NCI-H446 treated with DMSO at 0.1 percent for 48 hours (cell line): ENCODE results near the gene VAC14.
"Not testable (repeated sequence)": the region's sequence is repeated elsewhere in the genome, so short reads cannot be mapped to it uniquely, and the experiment has no call there.

Source experiments
- DNase-seq: peaks from one replicate; lab custom pipeline; 2025; lab: John Stamatoyannopoulos, UW

VAC14 gene

DNA sequence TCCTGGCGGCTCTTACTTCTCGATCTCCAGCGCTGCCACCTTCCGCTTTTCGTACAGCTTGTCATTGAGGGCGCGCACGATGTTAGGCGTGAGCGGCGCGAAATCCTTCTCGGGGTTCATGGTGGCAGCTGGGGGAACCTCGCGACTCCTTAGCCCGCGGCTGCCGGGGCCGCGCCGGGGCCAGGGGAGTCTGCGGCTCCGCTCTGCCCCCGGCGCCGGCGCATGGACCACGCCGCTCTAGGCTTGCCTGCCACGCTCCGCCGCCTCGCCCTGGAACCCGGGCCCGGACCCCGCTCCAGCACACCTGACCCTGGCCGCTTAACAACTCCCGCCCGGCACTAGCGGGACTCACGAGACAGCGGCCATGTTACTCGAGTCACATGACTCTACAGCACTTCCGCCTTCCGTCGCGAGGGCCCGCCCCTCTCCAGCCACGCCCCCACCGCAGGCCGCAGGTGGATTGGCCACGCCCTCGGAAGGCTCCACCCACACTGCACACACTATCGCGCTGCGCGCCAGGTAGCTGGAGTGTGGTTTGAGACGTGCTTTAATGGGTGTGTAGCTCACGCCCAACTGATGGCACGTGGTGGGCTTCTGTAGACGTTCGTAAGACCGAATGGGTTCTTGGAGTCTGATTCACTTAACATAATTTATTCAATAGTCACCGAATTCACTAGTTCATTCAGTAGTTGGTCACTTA lies at the start of gene VAC14:
Gene VAC14 (minus strand): TSS at position 378 of the 700 bp plus-strand sequence. CDS start 258 bp downstream, at position 120.
- peak; percentile 30 for DNase-seq

DNA sequence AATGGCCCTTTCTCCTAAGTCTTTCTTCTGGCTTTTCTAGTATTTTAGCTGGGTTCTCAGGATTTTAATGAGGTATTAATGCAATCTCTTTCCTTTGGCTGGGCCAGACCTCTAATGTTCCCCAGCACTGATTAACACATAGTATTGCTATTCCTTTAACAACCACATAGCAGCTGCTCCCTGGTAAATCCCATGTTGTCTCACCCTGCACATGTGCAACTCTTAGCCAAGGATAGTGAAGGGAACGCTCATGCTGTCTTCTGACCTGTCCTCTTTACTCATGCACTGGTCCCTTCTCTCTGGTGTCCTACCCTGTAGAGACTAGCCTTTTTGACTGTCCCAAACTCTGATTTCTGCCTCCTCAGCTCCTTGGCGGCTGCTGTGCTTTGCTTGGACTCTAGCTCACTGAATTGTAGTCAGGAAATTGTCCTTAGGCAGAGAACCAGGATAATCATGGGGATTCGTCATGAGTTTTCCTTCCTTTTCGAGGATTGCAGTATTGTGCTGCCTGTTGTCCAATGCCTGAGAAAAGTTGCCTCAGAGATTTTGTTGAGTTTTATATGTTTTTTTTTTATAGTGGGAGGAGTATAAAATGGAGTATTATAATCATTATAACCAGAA lies 22.6 kb upstream of the VAC14 start:
- DNase-seq, result not testable (repeated sequence)

DNA sequence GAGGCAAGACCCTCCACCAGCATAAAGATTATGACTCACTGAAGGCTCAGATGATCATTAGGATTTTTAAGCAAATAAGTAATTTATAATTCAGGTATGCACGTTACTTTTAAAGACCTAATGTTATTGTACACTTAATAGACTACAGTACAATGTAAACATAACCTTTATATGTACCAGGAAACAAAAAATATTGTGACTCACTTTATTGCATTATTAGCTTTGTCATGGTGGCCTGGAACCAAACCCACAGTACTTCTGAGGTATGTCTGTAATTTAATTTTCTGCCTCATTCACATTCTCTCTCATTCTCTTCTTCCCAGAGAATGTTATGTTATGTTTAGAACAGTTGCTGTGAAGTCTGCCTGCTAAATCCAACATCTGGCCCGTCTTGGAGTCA lies 21.8 kb upstream of the VAC14 start:
- DNase-seq, result not testable (repeated sequence)

DNA sequence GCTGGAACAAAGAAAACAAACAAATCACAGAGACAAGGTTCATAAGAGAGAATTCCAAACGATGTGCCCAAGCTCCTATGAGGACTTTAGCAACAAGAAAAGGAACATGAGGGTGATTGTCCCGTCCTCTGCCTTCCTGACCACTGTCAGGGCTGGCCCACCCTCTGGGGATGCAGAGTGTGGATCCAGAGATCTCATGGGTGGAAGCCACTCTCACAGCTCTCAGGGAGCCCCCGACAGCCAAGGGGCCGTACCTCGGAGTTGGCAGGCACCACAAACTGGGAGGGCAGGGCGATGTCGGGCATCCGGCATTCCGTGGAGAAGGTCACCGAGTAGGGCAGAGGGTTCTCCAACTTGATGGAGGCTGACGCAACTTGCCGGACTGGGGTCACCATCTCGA lies 17.1 kb upstream of the VAC14 start:
- DNase-seq, result not testable (repeated sequence)

DNA sequence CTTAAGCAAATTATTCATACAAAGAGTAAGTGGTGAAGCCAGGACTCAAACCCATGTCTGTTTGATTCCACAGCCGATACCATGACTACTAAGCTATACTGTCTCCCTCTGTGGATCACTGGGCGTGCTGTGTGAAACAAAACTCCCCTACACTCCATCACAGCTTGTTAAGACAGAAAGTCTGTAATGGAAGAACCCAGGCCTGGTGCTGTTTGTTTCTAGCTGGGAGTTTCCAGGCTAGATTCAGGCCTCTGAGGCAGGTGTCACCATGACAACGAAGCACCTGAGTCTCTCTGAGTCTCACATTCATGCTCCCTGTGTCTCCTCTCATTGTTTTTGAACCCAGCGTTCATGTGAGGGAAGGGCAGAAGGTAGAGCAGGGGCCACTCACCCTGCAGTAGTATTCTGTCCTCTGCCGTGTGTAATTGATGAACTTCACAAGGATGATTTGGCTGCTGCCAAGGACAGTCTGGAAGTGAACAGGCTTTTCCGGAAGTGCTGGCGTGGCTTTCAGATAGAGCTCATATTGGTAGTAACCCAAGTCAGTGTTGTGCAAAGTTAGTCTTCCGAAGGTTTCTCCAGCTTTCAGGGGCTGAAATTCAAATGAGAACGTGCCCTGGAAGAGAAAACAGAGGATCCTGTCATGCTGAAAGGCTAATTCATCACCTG lies 8.6 kb upstream of the VAC14 start:
- no peak for DNase-seq

DNA sequence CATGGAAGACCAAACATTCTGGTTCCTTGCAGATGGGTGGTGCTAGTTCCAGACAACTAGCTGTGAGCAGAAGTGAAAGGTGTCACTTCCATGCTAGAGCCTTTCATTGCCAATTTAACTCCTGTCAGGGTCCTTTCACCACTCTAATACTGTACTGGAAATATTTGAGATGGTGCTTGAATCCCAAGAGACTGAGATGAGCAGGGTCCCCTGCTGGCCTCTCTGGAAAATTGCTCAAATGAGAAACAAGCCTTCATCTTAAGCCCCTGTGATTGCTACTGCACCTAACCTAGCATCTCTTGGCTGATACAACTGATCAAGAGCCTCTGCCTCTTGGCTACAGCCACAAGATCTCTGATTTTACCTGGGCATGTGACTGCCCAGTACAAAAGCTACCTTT lies 7.4 kb upstream of the VAC14 start:
- DNase-seq, result no peak

DNA sequence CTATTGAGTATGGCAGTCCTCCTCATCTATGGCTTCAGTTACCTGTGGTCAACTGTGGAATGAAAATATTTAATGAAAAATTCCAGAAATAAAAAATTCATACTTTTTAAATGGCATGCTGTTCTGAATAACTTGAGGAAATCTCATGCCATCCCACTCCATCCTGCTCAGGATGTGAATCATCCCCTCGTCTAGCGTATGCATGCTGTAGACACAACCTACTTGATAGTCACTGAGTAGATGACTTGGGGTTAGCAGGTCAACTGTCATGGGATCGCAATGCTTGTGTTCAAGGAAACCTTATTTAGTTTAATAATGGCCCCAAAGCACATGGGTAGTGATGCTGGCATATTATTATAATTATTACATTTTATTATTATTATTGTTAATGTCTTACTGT lies 4.8 kb upstream of the VAC14 start:
- no peak for DNase-seq

DNA sequence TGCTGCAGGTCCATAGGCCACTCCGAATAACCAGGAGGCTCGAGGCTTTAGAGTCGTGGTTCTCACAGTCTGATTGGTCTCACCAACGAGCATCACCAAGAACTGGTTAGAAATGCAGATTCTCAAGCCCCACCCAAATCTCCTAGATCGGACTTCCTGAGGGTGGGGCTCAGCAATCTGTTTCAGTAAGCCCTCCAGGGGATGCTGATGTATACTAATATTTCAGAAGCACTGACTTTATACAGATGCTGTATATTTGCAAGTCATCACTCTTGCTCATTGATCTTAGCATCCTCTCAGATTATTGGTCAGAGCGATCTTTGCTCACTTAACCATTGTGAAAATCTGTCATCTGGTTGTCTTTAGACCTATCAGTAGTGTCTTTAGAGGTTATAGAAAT lies 4.4 kb upstream of the VAC14 start:
- DNase-seq, result no peak

DNA sequence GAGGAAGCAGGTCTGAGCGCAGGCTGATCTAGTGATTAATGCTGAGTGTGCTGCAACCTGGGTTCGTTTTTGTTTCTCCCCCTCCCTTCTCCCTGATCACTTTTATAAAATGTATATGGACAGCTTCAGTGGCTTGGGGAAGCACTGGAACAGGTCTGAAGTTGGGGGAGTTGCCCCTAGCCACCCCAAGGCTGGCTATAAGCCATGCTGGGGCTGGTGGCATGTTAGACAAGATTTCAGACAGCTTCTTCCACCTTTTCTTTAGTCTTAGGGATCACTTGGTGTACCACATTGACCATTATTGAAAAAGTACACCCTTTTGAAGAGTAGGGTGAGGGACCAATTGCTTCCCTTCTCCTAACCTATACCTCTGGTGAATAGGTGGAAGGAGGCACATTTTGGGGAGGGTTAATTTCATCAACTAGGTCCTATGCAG lies 3.8 kb upstream of the VAC14 start:
- DNase-seq, result no peak

GRCh38 chr16:70804153-70804733 lies 3.3 kb upstream of the VAC14 start:
- DNase-seq, result no peak

DNA sequence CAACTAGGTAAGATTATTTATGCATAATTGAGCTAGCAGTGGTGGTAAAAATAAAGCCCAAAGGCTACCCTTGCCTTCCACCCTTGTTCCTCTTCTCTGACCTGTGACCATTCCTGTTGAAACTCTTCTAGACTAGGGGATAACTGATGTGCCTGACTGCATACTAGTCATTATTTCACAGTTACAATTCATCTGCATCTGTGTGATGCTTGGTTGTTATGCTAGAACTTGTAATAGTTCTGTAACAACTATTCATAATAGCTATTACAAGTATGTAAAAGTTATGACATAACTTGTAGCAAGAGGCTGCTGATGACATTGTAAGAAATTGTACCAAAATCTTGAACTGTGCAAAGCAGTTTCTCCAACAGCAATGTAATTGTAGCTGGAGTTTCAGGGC lies 2.4 kb upstream of the VAC14 start:
- no peak for DNase-seq

- no peak for DNase-seq
These were observed 653 bp upstream of the VAC14 start for GRCh38 chr16:70801611-70802010.

DNA sequence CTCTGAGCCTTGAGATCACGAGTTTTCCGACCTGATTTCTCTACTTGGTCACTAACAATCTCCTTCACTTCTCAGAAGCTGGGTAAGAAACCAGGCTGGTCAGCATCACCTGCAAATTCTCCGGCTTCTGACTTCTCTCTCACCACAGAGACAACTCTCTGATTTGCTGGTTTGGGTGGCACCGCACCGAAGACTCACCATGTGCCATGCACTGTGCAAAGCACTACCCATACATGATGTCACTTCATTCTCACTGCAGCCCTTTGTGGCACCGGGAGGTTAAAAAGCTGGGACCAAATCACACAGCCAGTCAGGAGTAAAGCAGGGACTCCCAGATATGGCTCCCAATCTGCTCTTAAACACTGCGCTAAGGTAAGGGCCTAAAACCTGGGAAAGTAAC lies 647 bp downstream of the VAC14 start:
- no peak for DNase-seq

DNA sequence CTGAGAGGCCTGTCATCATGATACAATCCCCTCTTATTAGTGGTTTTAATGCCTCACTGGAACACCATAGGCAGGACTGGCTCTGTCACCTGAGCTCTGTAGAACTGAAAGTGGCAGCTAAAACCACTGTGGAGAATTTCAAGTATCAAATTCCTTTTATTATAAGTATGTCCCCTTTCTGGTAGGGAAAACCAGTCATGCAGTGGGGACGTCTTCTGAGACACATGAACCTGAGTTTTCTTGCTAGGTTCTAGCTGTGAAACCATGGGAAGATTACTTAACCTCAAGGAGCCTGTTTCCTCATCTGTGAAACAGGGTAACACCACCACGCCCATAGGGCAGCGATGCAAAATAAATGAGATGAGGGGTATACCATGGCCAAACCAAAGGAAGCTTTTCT lies 4.7 kb downstream of the VAC14 start:
- DNase-seq, result no peak

GRCh38 chr16:70795296-70795912 lies 5.6 kb downstream of the VAC14 start:
- no peak for DNase-seq

GRCh38 chr16:70793851-70794502 lies 7.0 kb downstream of the VAC14 start:
- no peak for DNase-seq

DNA sequence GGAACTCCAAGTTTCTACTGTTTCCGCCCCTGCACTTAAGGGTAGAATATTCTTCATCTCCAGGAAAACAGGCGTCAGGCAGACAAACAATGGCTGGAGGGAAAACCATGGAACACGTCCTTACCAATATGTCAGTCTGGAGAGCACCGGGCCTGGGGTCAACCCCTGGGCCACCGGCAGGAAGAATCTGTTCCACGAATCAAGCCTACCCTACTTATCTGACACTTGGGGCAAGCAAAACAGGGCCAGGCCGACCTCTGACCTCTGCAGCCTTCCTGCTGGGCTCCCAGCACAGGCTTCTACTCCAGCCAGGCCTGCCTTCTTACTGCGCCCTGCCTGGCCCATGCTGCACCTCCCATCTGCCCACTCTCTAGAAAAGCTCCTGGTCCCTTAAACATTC lies 10.1 kb downstream of the VAC14 start:
- DNase-seq, result no peak

- DNase-seq, result no peak
These were observed 11.1 kb downstream of the VAC14 start for GRCh38 chr16:70789595-70790447.

DNA sequence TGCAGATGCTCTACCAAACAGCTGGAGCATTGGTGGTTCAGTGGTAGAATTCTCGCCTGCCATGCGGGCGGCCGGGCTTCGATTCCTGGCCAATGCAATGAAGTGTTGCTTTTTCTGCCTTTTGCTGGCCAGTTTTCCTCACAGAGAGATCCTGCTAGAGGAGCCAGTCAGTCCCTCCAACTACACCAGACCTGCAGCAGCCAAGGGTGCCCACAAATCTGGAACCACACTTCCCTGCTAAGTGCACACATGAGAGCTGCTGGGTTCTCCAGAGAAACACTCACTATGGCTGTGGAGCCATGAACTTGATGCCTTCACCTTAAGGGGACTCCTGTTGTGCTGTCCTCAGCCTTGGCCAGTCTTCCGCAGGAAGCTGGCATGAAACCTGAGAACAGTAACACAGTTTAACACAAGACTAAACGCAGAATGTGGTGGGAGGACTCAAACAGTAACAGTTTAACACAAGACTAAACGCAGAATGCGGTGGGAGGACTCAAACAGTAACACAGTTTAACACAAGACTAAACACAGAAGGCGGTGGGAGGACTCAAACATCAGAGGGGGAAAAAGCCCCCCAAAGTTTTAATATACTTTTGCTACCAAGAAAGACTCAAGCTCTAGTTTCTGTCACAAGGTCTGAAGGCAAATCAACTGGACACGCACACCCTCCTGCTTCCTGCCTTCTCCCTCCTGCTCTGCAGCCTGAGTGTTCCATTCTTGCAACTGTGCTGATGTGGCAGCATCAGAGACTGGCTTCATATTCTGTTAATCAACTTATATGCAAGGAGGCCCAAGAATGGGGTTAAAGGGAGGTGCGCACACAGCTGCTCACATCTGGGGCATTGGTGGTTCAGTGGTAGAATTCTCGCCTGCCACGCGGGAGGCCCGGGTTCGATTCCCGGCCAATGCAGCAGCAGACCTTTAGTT lies 12.0 kb downstream of the VAC14 start:
- no peak for DNase-seq
